ENCODE measurements around the gene ITIH2. TPM values are rescaled to one million over a fixed set of nuclear protein-coding genes. Genes with fewer than 3 reads are reported as not detected.
"Not testable (repeated sequence)": the region's sequence is repeated elsewhere in the genome, so short reads cannot be mapped to it uniquely, and the experiment has no call there.

The ITIH2 gene
- total and polyA plus RNA-seq, 4 donors, result 261 to 1,345 (median 532) TPM

GRCh38 chr10:7687228-7687907 is 15.7 kb upstream of the ITIH2 start:
- Histone ChIP-seq H3K4me3 (ENCODE audit: low read depth in 1 of 3, low read length in 3 of 3) (no peak overlapping the region), H3K9me3 (ENCODE audit: control insufficient read depth in 4 of 4, low read length in 3 of 4) (no peaks in the 10 kb centered on the region), H3K27me3 (ENCODE audit: control insufficient read depth in 4 of 4, insufficient read depth in 4 of 4, low read length in 3 of 4) (no peaks in the 10 kb centered on the region), H3K27ac (ENCODE audit: low read depth in 1 of 2, low read length in 2 of 2) (no peak overlapping the region), H3K36me3 (ENCODE audit: control insufficient read depth in 4 of 4, insufficient read depth in 3 of 4, low read depth in 1 of 4, low read length in 3 of 4) (no peaks in the 10 kb centered on the region), H3K4me1 (ENCODE audit: control insufficient read depth in 4 of 4, insufficient read depth in 4 of 4, low read length in 3 of 4) (peaks cover 0 to 5% (median 1%) of the 10 kb centered on the region in 4 donors), H3K9ac (ENCODE audit: low read depth in 1 of 2, low read length in 2 of 2) (no peak overlapping the region)
- 25% methylated on average over 20 of the region's 20 CpGs for WGBS
- TF ChIP-seq HNF4G (IDR thresholded peaks at IDR 0.05), result peak; percentile 17
- TF ChIP-seq, protein P1, sequence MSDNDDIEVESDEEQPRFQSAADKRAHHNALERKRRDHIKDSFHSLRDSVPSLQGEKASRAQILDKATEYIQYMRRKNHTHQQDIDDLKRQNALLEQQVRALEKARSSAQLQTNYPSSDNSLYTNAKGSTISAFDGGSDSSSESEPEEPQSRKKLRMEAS (IDR thresholded peaks at IDR 0.05), result no peak
- TF ChIP-seq HNF4A (conservative IDR thresholded peaks at IDR 0.05), result peak; percentile 22 to 54
- TF ChIP-seq, protein P2, sequence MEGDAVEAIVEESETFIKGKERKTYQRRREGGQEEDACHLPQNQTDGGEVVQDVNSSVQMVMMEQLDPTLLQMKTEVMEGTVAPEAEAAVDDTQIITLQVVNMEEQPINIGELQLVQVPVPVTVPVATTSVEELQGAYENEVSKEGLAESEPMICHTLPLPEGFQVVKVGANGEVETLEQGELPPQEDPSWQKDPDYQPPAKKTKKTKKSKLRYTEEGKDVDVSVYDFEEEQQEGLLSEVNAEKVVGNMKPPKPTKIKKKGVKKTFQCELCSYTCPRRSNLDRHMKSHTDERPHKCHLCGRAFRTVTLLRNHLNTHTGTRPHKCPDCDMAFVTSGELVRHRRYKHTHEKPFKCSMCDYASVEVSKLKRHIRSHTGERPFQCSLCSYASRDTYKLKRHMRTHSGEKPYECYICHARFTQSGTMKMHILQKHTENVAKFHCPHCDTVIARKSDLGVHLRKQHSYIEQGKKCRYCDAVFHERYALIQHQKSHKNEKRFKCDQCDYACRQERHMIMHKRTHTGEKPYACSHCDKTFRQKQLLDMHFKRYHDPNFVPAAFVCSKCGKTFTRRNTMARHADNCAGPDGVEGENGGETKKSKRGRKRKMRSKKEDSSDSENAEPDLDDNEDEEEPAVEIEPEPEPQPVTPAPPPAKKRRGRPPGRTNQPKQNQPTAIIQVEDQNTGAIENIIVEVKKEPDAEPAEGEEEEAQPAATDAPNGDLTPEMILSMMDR (IDR thresholded peaks at IDR 0.05; ENCODE audit: low read depth, low read length, missing input control), result peak; percentile 87
- peak; percentile 98 to 99 for TF ChIP-seq RAD21 (IDR thresholded peaks at IDR 0.05)
- peak; percentile 60 for DNase-seq (ENCODE audit: low spot score)

DNA sequence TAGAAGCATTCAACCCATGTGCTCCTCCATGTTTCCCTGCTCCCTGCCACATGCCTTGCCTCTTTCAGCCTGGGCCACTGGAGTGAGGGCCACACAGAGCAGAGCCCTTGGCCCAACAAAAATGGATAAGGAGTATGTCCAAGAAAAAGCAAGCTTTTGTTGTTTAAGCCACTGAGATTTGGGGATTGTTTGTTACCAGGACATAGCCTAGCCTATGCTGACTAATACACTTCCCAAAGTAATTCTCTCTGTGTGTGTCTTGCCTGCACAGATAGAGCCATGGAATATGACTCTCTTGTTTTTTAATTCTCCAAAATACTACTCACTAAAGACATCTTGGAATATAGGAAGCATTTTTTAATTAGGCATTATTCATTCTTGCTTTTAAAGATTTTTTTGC is 13.5 kb upstream of the ITIH2 start:
- Histone ChIP-seq H3K4me1 (ENCODE audit: control insufficient read depth in 4 of 4, insufficient read depth in 4 of 4, low read length in 3 of 4) (peaks cover 0 to 5% (median 1%) of the 10 kb centered on the region in 4 donors), H3K27ac (ENCODE audit: low read depth in 1 of 2, low read length in 2 of 2) (no peak overlapping the region), H3K9me3 (ENCODE audit: control insufficient read depth in 4 of 4, low read length in 3 of 4) (no peaks in the 10 kb centered on the region), H3K36me3 (ENCODE audit: control insufficient read depth in 4 of 4, insufficient read depth in 3 of 4, low read depth in 1 of 4, low read length in 3 of 4) (no peaks in the 10 kb centered on the region), H3K27me3 (ENCODE audit: control insufficient read depth in 4 of 4, insufficient read depth in 4 of 4, low read length in 3 of 4) (no peaks in the 10 kb centered on the region), H3K9ac (ENCODE audit: low read depth in 1 of 2, low read length in 2 of 2) (no peak overlapping the region), H3K4me3 (ENCODE audit: low read depth in 1 of 3, low read length in 3 of 3) (no peak overlapping the region)
- no peak for TF ChIP-seq GABPA (IDR thresholded peaks at IDR 0.05 in 1 of 2, conservative IDR thresholded peaks at IDR 0.05 in 1 of 2)
- TF ChIP-seq FOXA1 (IDR thresholded peaks at IDR 0.05), result no peak
- TF ChIP-seq, protein P1 (IDR thresholded peaks at IDR 0.05), result no peak
- TF ChIP-seq HNF4G (IDR thresholded peaks at IDR 0.05), result no peak
- TF ChIP-seq, protein P3, sequence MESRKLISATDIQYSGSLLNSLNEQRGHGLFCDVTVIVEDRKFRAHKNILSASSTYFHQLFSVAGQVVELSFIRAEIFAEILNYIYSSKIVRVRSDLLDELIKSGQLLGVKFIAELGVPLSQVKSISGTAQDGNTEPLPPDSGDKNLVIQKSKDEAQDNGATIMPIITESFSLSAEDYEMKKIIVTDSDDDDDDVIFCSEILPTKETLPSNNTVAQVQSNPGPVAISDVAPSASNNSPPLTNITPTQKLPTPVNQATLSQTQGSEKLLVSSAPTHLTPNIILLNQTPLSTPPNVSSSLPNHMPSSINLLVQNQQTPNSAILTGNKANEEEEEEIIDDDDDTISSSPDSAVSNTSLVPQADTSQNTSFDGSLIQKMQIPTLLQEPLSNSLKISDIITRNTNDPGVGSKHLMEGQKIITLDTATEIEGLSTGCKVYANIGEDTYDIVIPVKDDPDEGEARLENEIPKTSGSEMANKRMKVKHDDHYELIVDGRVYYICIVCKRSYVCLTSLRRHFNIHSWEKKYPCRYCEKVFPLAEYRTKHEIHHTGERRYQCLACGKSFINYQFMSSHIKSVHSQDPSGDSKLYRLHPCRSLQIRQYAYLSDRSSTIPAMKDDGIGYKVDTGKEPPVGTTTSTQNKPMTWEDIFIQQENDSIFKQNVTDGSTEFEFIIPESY (IDR thresholded peaks at IDR 0.05), result no peak
- TF ChIP-seq RAD21 (IDR thresholded peaks at IDR 0.05), result no peak
- TF ChIP-seq YY1 (IDR thresholded peaks at IDR 0.05), result no peak
- no peak for TF ChIP-seq EGR1 (IDR thresholded peaks at IDR 0.05; ENCODE audit: low read depth in 2 of 2)
- TF ChIP-seq, protein P4, sequence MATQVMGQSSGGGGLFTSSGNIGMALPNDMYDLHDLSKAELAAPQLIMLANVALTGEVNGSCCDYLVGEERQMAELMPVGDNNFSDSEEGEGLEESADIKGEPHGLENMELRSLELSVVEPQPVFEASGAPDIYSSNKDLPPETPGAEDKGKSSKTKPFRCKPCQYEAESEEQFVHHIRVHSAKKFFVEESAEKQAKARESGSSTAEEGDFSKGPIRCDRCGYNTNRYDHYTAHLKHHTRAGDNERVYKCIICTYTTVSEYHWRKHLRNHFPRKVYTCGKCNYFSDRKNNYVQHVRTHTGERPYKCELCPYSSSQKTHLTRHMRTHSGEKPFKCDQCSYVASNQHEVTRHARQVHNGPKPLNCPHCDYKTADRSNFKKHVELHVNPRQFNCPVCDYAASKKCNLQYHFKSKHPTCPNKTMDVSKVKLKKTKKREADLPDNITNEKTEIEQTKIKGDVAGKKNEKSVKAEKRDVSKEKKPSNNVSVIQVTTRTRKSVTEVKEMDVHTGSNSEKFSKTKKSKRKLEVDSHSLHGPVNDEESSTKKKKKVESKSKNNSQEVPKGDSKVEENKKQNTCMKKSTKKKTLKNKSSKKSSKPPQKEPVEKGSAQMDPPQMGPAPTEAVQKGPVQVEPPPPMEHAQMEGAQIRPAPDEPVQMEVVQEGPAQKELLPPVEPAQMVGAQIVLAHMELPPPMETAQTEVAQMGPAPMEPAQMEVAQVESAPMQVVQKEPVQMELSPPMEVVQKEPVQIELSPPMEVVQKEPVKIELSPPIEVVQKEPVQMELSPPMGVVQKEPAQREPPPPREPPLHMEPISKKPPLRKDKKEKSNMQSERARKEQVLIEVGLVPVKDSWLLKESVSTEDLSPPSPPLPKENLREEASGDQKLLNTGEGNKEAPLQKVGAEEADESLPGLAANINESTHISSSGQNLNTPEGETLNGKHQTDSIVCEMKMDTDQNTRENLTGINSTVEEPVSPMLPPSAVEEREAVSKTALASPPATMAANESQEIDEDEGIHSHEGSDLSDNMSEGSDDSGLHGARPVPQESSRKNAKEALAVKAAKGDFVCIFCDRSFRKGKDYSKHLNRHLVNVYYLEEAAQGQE (IDR thresholded peaks at IDR 0.05), result no peak
- TF ChIP-seq SP1 (IDR thresholded peaks at IDR 0.05), result no peak
- TF ChIP-seq JUND (IDR thresholded peaks at IDR 0.05), result no peak
- TF ChIP-seq, protein P2 (IDR thresholded peaks at IDR 0.05; ENCODE audit: low read depth, low read length, missing input control), result no peak
- no peak for TF ChIP-seq RXRA (IDR thresholded peaks at IDR 0.05)
- no peak for TF ChIP-seq TAF1 (conservative IDR thresholded peaks at IDR 0.05)
- DNase-seq (ENCODE audit: low spot score), result no peak

DNA sequence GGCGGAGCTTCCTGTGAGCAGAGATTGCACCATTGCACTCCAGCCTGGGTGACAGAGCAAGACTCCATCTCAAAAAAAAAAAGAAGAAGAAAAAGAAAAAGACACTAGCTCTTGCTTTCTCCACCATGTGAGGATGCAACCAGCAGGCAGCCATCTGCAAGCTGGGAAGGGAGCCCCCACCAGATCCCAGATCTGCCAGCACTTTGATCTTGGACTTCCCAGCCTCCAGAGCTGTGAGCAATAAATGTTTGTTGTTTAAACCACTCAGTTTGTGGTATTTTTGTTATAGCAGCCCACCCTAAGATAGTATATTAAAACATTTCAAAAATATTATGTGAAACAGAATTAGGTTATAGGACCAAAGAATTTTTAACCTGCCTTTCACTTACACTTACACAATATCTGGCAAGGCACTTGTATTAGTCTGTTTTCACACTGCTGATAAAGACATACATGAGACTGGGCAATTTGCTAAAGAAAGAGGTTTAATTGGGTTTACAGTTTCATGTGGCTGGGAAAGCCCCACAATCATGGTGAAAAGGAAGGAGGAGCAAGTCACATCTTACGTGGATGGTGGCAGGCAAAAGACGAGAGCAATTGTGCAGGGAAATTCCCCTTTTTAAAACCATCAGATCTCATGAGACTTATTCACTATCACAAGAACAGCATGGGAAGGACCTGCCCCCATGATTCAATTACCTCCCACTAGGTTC is 12.1 kb upstream of the ITIH2 start:
- not testable (repeated sequence) for H3K9me3 ChIP-seq (ENCODE audit: control insufficient read depth in 4 of 4, low read length in 3 of 4); H3K9ac ChIP-seq (ENCODE audit: low read depth in 1 of 2, low read length in 2 of 2); H3K27ac ChIP-seq (ENCODE audit: low read depth in 1 of 2, low read length in 2 of 2); H3K4me1 ChIP-seq (ENCODE audit: control insufficient read depth in 4 of 4, insufficient read depth in 4 of 4, low read length in 3 of 4); H3K36me3 ChIP-seq (ENCODE audit: control insufficient read depth in 4 of 4, insufficient read depth in 3 of 4, low read depth in 1 of 4, low read length in 3 of 4); DNase-seq (ENCODE audit: low spot score); H3K4me3 ChIP-seq (ENCODE audit: low read depth in 1 of 3, low read length in 3 of 3); H3K27me3 ChIP-seq (ENCODE audit: control insufficient read depth in 4 of 4, insufficient read depth in 4 of 4, low read length in 3 of 4)
- WGBS, result 88% methylated on average over 3 of the region's 3 CpGs

All from liver (tissue), 9 donors.